NCI-H146 treated with DMSO at 0.1 percent for 48 hours (cell line): ENCODE data around the gene MYH10.
A peak's percentile ranks its signal among the peaks of the same experiment; 100 is the strongest.

Source experiments
- DNase-seq: peaks from one replicate; lab custom pipeline; 2025; ENCODE audit not compliant: unreplicated experiment; lab: John Stamatoyannopoulos, UW

MYH10 gene

DNA sequence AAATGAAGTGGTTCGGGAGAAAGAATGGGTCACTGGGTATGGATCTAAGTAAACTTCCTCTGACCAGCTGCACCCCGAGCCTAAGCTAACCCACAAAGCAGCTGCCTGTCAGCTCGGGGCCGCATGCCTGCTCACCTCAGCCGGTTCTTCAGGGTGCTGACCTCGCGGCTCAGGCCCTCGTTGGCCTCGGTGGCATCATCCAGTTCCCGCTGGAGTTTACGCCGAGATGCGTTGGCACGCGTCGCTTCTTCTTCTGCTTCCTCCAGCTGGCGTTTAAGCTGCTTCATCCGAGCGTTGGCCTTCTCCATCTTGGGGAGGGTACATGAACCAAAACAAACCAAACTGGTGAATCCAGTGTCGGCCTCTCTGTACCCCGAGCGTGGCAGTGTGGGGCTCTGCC lies 153.8 kb downstream of the MYH10 start:
- DNase-seq: no peak

GRCh38 chr17:8475781-8476180 lies 154.7 kb downstream of the MYH10 start:
- DNase-seq: no peak

- DNase-seq: no peak
Observed at GRCh38 chr17:8475227-8475626, 155.3 kb downstream of the MYH10 start.

GRCh38 chr17:8474826-8475225 lies 155.7 kb downstream of the MYH10 start:
- no peak for DNase-seq

DNA sequence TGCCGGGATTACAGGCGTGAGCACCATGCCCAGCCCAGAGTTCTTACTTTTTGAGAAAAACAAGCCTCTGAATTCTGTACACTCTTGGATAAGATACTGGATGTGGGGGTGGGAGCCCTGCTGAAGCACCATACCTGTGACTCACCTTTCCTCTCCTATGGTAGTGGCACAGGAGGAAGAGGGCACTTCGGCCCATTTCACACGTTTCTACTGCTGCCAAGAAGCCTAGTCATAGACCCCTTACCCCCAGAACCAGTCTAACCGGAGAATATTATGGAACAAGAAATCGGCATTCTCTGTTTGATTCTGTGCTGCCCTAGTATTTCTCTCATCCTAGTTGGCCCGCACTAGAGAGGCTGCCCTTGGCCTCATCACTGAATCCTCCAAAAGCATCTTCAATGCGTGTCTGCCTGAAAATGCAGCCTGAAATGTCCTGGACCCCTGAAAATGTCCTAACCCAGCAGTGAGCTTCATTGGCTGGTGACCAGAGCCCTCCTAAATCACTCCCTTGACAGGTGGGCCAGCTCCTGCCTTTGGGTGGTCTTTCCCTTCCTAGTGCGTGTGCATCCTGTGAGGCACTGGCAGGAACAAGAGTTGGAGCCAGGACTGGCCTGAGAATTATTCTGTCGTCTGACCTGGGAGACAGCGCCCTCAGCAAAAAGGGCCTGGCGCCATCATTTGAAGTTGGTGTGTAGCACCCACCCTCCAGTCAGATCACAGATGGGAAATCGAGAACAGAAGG lies 156.9 kb downstream of the MYH10 start:
- no peak for DNase-seq

- no peak for DNase-seq
Observed at GRCh38 chr17:8472663-8473062, 157.9 kb downstream of the MYH10 start.

DNA sequence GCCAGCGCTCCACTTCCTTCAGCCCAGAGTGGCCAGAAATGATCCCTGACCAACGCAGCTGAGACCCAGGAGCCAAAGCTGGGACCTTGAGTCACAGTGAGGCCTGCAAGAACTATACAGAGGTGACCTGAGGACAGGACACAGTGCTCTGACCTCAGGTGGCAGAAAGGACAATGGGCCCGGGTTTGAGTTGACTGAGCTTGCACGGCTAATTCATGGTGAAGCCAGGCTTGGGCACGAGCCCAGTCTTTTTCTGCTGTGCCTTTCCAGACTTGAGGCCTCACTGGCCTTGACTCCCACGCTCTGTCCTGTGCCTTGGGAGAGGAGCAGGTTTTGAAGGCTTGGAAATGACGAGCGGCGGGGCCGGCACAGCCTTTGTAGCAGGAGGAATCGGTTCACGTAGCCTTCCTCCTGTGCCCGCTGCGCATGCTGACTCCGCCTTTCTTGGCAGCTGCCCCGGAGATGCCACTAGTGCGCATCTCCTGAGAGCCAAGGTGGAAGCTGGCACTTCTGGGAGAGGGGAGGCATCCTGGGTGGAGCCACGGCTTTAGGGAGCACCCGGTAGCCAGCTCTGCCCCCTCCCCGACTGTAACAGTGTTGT lies 160.0 kb downstream of the MYH10 start:
- DNase-seq: no peak

DNA sequence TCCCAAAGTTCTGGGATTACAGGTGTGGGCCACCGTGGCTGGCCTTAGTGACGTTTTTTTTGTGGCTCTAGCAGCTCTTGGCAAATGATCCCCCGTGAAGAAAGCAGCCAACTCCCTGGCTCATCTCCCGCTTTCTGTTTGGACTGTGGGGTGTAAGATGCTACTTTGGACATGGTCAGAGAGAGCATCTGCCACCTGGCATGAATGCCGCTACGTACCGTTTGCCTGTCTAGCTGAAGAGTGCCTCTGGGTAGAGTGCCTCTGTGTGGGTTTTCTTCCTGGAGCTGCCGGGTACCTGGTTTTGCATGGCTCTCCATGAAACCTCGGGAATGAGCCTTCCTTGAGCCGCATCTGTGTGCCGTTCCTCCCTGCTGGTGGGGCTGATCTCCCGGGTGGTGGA lies 160.6 kb downstream of the MYH10 start:
- no peak for DNase-seq

DNA sequence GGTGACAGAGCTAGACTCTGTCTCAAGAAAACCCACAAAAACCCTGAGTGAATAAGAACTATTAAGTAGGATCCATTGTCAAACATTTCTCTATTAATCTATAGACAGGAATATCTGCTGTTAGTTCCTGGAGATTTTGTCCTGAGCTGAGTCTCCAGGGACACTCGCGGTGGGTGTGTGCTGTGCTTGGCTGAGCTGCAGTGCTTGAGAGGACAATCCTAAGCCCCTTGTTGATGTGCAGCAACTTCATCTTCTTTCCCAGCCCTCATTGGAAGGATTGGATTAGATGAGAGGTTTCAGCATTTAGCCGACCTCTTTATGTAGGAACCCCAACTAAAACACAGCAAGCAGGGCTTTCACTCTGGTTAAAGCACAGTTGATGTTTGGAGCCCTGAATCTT lies 161.5 kb downstream of the MYH10 start:
- no peak for DNase-seq

GRCh38 chr17:8468127-8468526 lies 162.4 kb downstream of the MYH10 start:
- no peak for DNase-seq

DNA sequence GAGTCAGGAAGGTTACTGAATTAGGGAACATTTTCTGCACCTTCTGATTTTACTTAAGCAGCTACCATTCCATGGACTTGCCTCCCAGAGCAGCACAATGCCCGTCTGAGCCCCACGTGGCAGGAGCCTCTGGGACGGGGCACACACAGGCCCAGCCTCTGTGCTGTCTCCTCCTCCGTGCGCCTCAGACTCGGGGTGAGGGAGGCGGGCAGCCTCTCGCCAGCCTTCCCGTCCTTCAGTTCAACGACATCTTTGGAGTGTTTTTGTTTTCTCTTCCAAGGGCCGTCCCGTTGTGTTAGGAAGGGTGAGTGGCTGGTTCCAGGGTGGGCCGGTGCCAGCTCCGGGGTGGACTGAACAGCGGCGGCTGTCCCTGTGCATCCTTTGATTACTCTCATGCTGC lies 163.0 kb downstream of the MYH10 start:
- DNase-seq: no peak

DNA sequence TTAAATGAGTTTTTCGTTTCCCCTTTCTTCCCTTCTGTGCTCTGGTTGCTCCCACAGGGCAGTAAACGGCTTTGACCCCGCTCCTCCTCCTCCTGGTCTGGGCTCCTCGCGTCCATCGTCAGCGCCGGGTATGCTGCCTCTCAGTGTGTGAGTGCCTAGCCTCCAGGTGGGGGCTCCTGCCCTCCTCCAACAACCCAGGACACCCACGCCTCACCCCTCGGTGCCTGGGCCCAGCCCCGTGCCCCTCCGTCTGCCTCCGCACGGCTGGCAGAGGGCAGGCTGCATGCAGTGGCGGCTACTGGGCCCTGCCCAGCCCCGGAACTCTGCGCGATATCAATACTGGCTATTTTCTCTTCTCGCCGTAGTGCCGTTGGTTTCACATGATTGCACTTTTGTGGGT lies 163.7 kb downstream of the MYH10 start:
- no peak for DNase-seq

DNA sequence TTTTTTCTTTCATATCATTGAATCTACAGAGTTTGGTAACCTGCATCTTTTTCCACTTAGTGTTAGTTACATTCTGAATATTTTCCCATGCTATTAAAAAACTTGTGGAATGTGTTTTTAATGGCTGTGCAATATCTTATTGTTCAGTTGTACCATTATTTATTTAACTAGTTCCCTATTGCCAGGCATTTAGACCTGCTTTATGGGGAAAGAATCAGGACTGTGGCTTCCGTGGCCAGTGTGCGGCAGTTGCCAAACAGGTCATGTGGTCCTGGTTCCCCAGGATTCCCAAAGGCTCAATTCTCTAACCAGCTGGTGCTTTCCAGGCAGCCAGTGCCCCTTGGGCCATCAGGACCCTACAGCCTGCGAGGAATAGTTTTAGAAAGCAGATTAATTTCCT lies 164.1 kb downstream of the MYH10 start:
- DNase-seq: no peak

DNA sequence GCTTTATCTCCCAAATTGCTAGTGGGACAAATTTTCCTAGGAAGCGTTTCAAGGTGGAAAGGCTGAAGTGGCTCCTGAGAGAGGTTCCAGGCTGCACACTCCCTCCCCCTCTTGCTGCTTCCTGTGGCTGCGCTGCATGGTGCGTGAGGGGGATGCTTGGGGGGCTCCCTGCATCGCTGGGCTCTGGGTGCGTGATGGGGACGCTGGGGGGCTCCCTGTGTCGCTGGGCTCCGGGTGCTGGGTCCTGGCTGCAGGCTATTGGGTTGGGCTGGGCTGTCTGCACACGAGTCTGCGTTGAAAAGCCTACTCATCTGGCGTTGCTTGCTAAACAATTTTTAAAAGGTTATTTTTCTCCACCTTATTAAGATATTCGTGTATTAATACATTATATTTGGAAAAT lies 164.8 kb downstream of the MYH10 start:
- no peak for DNase-seq

DNA sequence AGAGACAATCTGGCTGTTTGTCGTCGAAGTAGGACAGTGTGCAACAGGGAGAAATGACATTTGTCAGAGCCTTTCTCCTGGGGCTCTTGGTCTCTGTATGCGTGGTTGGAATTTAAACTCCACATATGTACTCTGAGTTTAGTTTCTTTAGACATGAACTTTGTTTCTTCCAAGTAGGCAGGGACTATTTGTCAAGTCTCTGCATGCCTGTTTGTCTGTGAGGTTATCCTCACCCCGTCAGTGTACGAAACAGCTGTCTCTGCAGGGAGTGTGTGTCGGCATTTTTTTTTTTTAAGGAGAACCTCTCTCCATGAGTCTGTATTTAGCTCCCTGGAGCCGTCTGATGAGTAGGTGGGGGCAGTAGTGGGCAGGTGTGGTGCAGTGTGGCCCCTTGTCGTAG lies 165.2 kb downstream of the MYH10 start:
- DNase-seq: no peak

- DNase-seq: no peak
Observed at GRCh38 chr17:8464941-8465340, 165.6 kb downstream of the MYH10 start.

GRCh38 chr17:8463099-8463498 lies 167.4 kb downstream of the MYH10 start:
- no peak for DNase-seq

DNA sequence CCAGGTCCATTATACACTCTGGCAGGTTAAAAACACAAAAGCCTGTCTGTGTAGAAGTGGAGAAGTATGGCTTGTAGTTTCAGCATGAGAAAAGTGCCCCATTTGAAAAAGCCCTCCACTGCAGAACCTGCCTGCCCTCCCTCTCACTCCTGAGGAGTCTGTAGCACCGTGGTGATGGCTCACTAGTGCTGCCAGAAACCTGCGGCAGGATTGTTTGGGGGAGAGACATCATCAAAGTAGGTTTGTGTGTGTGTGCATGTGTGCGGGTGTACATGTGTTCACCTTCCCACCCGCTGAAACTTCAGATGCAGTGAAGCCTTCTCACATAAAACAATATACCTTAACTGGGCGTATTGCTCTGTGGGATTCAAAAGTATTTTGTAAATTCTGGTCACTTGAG lies 168.0 kb downstream of the MYH10 start:
- no peak for DNase-seq

- no peak for DNase-seq
Observed at GRCh38 chr17:8459831-8460230, 170.7 kb downstream of the MYH10 start.

DNA sequence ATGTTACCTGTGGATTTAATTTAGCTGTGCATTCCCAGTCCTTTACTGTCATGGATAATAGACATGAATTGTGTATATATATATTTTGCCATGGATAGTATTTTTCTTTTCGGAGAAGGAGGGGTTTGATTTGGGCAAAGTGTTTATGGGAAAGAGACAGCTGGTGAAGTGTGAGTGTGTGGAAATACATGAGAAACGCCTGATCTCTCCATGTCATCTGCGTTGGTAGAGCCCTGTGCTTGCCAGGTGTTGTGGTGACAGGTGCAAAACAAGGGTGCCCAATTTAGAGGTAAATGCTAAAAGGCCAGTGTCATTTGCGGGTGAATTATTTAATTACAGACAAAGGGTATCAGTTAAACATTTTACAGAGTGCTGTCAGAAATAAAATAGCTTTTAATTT lies 171.4 kb downstream of the MYH10 start:
- DNase-seq: peak; percentile 39

DNA sequence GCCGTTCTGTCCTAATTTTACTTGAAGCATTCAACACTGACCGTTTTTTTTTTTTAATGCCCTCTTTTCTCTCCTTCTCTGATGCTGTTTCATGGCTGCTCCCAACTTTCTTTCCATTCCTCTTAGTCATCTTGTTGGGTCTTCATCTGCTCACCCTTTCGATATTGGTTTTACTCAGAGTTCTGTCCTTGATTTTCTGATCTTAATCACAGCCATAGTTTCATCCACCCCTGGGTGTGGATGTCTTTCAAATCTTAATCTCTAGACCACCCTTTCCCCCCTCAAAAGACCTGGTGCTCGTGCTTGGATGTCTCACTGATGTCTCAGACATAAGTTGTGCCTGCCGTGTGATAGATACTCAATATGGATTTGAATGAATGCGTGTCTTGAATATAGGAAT lies 172.4 kb downstream of the MYH10 start:
- DNase-seq: no peak

GRCh38 chr17:8455665-8456209 lies 174.8 kb downstream of the MYH10 start:
- DNase-seq: no peak

- DNase-seq: no peak
Observed at GRCh38 chr17:8453326-8453725, 177.2 kb downstream of the MYH10 start.
